ENCODE results near the gene PTPRM.

- TF ChIP-seq EZH2phosphoT487 (IDR thresholded peaks at IDR 0.05; ENCODE audit: low read length) = no peak
- TF ChIP-seq CTCF (IDR thresholded peaks at IDR 0.05; ENCODE audit: low read length) = no peak
These were observed 761.0 kb downstream of the PTPRM start for GRCh38 chr18:8328126-8328525.
